NK-92 treated with Interleukin-12 subunit alpha and Interleukin-12 subunit beta, amount 100 ng/mL, for 24 hours (cell line): Measurements from ENCODE around the gene CCSER2.

ENCODE experiments used
- DNase-seq: peaks from one replicate; lab custom pipeline; 2025; lab: John Stamatoyannopoulos, UW

Gene CCSER2

DNA sequence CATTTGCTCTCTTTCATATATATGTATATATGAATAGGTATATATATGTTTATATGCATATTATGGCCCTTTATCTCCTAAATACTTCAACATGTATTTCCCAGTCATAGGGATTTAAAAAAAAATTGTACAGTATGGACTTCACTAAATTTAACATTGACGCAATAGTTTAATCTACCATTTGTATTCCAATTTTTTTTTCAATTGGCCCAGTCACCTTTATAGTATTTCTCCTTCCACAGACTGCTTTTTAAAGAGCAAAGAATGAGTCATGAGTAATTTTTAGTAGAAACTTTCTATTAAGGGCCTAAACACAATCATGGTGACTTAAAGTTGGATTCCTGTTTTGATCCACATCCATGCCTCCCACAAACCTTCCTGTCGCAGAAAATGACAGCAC, 20.5 kb downstream of the CCSER2 start:
- DNase-seq, result no peak

DNA sequence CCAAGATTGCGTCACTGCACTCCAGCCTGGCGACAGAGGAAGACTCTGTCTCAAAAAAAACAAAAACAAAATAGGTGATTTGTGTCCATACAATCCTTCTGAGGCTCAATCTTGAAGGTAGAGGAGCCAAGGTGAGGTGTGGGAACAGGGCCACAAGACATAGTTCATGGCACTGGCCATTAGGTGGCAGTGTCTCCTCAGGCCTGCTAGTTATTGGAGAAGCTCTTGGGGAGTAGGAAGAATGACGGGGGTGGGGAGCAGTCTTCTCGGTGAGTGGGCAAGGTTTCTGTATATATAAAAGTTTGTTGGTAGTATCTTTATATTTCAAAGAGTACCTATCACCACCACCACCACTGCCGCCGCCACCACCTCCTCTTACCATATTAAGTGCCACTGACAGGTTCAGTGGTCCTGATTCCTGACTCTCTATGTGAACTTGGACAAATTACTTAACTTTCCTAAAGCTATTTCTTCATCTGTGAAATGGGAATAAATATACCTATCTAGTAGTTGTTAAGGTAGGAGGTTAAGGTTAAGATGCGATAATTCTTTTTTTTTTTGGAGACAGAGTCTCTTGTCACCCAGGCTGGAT, 24.0 kb downstream of the CCSER2 start:
- peak; percentile 10 for DNase-seq

DNA sequence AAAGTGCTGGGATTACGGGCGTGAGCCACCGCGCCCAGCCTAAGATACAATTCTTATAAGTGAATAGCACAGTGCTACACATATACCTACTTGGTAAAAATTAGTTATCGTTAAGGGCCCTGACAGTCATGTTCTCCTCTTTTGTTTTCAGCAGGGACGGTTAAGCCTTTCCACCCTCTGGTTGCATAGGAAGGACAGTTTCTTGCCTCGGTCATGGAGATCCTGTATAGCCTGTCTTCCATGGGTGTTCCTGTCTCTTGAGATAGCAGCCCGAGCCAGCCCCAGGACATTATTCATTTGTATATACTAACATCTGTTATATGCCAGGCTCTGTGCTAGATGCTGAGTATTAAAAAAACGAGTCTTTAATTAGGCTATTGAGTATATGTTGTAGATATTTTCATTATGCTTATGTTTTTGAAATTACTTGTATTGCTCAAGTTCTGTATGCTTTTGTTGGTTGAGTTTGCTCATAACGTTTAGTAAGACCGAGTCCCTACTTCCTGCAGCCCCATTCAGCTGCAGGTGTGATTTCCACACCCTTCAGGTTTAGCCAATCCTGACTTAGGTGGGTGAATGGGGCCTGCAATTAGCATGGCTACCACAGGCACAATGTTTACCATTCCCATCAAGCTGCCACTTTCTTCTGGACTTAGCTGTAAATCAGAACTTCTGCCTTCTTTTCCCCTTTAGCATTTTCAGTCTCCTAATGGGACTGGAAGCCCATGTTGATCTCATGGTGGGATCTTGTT, 24.8 kb downstream of the CCSER2 start:
- DNase-seq, result no peak

DNA sequence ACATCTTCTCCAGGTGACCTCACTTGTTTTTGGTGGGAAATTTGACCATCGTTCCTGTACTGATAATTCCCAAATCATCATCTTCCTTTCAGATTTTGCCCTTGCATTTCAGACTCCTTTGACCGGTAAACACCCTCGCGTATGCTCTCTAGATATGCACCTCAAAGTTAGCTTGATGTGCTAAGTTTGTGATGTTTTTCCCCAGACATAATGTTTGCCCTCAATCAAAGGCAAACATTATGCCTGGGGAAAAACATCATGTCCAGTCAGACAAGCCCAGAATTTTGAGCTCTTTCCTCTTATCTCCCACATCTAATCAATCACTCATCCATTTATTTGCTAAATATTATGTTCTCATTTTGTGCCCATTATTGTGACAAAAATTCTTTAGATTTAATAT, 26.2 kb downstream of the CCSER2 start:
- no peak for DNase-seq

DNA sequence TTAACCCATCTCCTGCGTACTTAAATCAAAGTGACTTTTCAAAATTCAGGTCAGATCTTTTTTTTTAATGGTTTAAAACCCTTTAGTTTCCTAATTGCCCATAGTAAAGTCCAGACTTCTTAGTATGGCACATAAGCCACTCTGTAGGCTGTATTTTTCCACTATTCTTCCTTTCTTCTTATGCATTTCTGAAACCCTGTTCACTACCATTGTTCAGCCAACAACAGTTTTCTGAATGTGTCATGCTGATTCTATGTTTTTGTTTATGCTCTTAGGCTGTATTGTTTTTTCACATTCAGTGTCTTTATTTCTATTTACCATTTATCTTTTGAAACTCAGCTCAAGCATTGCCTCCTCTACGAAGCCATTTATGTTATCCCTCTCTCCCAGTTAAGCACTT, 26.7 kb downstream of the CCSER2 start:
- no peak for DNase-seq

DNA sequence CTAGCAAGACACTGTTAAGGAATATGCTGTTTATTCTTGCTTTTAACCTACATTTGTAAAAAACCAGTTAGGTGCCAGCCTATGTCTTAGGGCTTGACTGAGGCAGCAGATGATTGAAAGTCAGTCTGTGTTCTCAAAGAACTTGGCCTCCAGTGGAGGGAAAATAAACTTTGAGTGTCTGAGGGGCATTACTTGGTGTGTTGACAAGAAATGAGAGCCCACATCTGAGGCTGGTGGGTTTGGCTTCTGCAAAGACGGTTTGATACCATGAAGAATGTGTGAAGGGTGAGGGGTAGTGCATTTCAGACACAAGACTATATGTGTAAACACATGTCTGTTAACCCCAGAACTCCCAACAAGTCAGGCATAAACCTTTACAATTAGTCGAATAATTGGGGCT, 28.5 kb downstream of the CCSER2 start:
- DNase-seq, result no peak

DNA sequence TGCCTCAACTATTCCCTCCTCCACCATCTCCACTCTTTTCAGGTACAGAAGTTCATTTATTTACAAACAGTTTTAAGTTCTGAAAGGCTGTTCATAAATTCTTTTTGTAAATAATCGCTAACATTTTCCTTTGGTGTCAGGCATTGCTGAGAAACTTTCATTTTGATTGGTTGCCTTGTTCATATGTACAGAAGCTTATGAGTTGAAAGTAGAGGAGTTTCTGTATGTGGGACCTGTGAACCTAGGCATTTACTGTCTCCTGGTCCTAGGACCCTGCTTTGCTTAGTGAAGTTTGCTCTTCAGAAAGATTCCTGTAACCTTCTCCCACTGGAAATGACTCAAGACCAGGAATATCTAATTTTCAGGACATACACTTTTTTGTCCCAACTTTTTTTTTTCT, 30.4 kb downstream of the CCSER2 start:
- no peak for DNase-seq

DNA sequence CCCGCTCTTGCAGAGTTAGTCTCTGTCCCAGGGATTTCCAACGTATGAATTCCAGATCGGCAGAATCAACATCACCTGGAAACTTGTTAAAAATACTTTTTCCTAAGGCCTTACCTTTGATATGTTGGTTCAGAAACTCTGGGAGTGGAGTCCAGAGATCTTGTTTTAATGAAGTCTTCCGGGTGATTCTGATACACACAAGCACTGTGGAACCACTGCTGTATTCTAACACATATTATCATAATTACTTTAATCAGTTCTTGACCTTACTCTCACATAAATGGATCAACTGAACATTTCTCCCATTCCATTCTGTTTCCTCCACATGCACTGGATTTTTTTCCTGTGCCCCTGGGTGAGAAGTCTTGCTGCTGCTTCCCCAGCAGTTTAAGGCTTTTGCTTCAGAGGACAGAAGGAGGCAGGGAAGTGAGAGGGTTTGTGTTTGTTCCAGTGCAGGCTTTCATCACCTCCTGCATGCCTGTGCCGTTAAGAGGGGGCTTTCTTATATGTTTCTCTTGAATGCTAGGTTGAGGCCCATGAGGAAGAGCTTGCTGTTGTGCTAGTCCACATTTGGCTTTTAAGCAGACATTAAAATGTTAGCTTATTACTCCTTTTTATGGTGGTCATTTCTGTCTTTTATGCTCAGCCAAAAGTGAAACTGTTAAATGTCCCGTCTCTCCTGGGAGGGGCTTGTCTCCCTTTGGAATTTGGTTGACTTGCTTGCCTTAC, 32.4 kb downstream of the CCSER2 start:
- no peak for DNase-seq

DNA sequence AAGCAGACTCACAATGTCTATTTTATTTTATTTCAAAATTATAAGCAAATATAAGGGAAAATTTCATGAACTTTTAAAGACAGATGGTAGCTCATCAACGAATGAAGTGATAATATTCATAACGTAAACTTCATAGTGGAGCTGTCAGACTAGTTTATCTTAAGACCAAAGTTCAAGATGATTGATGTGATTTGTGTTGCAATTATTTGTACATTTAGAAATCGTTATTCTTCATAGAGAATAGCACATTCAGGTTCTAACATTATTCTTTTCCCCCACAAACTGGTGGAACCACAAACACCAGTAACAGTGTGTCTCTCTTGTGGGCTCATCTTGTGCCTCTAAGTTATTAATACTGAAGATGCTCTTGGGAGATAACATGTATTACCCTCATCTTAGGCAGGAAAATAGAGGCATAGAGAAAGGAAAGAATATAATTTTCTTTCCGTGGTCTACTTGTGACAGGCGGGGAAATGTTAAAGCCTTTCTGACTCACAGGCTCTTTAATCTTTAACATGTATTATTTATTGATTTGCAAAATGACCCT, 37.0 kb downstream of the CCSER2 start:
- no peak for DNase-seq

DNA sequence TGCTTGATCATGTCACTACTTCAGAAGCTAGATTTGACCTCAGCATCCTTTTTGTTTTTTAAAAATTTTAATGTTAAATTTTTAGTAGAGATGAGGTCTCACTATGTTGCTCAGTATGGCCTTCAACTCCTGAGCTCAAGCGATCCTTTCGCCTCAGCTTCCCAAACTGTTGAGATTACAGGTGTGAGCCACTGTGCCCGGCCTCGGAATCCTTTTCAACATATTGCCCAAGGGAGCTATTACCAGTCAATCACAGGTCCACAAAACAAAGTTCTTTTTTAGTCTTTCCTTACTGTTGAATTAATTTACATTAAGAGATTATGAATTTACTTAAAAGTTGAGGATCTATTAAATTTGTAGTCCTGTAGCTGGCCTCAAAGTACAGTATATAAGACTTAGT, 37.7 kb downstream of the CCSER2 start:
- DNase-seq, result no peak

DNA sequence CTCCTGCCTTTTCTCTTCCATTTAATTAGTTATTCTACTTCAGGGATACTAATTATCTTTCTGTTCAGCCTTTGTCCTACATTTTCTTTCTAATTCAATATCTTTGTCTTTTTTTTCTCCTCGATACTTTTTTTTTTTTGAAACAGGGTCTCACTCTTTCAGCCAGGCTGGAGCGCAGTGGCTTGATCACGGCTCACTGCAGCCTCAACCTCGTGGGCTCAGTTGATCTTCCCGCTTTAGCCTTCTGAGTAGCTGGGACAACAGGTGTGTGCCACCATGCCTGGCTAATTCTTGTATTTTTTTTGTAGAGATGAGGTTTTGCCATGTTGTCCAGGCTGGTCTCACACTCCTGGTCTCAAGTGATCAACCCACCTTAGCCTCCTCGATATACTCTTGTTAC, 38.9 kb downstream of the CCSER2 start:
- DNase-seq, result no peak

DNA sequence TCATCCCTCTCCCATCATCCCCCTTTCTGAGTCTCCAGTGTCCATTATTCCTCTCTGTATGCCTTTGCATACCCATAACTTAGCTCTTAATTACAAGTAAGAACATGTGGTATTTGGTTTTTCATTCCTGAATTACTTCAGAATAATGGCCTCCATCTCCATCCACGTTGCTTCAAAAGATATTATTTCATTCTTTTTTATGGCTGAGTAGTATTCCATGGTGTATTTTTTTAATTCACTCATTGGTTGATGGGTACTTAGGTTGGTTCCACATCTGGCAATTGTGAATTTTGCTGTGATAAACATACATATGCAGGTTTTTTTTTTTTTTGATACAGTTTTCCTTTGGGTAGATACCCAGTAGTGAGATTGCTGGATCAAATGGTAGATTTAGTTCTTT, 40.4 kb downstream of the CCSER2 start:
- no peak for DNase-seq

DNA sequence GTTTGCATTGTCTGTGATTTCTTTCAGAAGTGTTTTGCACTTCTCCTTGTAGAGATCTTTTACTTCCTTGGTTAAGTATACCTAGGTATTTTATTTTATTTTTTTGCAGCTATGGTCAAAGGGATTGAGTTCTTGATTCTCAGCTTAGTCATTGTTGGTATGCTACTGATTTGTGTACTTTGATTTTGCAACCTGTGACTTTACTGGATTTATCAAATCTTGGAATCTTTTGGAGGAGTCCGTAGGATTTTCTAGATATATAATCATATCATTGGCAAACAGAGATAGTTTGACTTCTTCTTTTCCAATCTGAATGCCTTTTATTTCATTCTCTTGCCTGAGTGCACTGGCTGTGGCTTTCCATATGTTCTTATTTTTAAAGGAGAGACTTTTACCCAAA, 41.9 kb downstream of the CCSER2 start:
- DNase-seq, result no peak

DNA sequence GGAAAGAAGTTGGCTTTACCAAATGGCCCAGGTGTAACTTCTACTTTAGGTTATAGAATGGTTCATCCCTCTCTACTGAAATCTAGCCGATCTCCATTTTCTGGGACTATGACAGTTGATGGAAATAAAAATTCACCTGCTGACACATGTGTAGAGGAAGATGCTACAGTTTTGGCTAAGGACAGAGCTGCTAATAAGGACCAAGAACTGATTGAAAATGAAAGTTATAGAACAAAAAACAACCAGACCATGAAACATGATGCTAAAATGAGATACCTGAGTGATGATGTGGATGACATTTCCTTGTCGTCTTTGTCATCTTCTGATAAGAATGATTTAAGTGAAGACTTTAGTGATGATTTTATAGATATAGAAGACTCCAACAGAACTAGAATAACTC, 43.6 kb downstream of the CCSER2 start:
- no peak for DNase-seq

DNA sequence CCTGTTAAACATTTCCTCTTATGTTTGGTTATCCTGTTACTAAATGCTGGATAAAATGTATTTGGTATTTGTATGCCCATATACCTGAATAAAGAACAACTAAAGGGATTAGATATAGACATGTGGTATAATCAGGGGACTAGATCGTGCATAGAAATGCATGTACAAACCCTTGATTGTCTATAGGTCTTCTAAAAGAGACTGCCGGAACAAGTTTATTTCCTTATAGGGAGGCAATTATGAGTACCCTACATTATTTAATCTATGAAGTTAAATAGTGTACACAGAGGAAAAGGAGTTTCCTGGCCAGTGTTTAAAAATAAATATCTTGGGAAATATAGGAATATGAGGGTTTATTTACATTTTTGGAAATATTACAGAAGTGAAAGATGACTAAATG, 44.6 kb downstream of the CCSER2 start:
- no peak for DNase-seq

DNA sequence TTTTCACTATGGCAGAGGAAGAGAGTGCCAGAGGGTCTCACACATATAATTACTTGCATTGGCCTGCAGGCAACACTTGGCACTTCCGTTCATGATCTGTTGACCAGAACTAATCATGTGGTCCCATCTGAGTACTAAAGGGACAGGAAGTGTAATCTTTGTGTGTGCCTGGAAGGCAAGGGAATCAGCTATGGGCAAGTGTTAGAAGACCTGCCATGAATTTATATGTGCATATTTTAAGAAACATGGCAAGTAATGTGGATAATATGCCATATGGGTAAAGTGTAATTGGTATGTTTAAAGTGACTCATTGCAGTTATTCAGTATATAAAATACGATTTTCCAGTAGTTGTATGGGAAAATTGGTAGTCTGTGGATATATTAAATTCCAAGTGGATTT, 46.1 kb downstream of the CCSER2 start:
- no peak for DNase-seq

DNA sequence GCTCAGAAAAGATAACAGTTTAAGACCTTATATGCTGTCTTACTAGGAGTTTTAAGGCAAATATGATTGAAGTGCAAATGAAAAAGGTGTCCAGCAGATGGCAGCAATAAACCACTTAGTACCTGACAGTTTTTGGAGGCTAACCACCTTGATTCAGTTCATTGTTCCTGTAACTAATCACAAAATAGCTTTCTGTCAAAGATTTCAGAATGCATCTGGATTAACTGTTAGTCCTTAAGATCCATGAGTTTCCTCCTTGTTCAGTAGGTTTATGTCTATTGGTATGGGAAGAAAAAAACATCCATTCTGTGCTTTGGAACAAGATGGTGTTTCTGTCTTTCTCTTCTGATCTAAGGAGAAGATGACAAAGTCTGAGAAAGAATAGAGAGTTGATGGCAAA, 46.6 kb downstream of the CCSER2 start:
- DNase-seq, result no peak

DNA sequence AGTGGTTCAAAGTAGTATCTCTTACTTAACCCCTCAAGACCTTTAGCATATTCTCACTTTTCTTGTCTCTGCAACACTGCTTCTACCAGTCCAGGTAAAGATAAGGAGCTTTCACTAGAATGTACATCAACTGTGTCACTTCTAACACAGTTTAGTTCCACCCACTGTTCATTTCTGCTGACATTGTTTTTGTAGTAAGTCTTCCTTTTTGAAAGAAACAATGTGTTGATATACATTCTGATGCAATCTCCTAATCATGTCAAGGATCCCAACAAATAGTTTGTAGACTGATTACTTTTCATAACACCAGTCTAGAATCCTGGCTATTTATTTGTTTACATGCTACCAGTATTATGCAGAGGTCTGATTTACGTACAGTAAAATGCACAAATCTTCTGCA, 47.5 kb downstream of the CCSER2 start:
- DNase-seq, result no peak

DNA sequence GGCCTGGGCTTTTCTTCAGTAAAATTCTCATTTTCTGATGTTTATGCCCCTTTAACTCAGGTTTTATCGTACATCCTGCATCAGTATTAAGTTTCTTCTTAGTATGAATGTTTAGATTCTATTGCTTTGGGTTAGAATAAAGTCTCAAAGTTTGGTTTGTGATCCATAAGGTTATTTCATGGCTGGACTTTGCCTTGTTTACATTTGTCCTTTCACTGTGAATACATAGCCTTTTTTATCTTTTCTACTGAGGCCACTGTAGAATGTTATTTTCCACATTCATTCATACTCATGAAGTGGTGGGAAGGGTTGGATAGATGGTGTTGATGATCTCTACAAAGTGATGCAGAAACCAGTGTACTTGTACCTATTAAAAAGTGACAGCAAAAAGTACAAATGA, 59.8 kb downstream of the CCSER2 start:
- DNase-seq, result no peak

DNA sequence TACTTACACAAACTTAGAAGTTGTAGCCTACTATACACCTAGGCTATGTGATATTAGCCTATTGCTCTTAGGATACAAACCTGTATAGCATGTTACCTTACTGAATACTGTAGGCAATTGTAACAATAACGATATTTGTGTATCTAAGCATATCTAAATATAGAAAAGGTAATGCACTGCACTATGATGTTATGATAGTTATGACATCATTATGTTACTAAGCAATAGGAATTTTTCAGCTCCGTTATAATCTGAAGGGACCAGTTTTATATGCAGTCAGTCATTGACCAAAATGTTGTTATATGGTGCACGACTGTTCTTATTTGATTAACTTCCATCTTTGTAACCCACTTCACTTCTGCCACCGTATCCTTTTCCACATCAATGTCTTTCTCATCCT, 62.0 kb downstream of the CCSER2 start:
- no peak for DNase-seq

DNA sequence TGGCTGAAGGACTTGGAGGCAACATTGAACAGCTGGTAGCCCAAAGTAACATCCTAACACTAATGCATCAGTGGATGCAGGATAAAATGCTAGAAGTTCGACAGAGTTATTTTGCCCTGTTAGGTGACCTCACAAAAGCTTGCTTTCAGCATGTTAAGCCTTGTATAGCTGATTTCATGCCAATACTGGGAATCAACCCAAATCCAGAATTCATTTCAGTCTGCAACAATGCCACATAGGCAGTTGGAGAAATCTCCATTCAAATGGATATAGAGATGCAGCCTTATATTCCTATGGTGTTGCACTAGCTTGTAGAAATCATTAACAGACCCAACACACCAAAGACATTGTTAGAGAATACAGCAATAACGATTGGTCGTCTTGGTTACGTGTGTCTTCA, 62.9 kb downstream of the CCSER2 start:
- no peak for DNase-seq

DNA sequence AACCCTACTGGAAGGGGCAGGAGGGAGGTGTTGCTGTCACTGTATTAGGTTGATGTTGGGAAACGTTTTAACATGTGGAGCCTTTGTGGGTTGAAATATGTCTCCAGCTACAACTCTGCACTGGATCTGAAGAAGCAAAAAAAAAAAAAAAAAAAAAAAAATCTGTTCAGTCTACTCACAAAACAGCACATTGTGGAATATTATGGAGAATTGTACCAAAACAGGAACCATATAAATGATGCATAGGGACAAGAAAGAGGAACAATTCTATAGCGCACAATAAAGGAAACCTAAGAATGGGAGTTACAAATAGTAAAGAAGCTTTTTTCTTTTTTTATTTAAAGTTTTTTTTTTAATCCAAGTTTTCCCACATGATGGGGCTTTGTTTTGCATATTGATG, 63.8 kb downstream of the CCSER2 start:
- no peak for DNase-seq

DNA sequence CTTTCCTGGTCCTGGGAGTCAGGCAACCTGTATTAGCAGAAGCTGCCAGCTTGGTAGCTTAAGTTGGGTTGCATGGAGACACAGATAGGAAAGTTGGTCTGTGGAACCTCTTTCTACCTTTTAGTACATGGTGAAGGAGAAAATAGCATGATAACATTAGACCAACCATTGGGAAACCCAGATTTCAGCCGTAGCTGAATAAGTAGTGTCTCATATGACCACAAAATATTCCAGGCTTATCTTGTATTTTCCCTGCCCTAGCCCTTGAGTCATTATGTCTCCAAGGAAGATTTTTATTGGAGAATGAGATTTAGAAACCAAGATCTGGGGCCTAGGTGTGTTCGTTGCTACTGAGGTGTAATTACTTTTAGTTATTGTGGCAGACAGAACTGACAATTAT, 67.2 kb downstream of the CCSER2 start:
- DNase-seq, result no peak
